HG03378 (cell line): ENCODE data around the gene DLG1.
"Not testable (repeated sequence)": the region's sequence is repeated elsewhere in the genome, so short reads cannot be mapped to it uniquely, and the experiment has no call there.

Experiments used
- ATAC-seq: cut with Tn5 transposase; IDR thresholded peaks from one replicate; pipeline ENCODE4 v1.9.1; 2021; ENCODE audit warnings: mild to moderate bottlenecking, moderate library complexity; ENCODE audit not compliant: unreplicated experiment

Gene DLG1

DNA sequence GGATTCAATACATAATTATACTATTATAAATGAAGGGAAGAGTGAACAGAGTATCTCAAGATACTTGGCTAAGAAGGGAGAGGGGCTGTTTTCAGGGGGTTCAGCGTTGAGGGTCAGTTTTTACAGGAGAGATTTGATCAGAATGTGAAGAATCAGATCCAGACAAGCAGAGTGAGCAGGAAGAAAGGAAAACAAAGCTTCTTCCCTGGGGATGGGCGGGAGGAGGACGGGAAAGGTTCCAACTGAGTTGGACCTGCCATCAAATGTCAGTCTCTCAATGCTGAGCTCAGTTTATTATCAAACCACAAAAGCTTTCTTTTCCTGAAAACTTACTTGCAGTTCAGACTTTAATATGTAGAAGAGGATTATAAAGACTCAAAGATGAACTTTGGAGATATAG is 262.8 kb downstream of the DLG1 start:
- no peak for ATAC-seq

DNA sequence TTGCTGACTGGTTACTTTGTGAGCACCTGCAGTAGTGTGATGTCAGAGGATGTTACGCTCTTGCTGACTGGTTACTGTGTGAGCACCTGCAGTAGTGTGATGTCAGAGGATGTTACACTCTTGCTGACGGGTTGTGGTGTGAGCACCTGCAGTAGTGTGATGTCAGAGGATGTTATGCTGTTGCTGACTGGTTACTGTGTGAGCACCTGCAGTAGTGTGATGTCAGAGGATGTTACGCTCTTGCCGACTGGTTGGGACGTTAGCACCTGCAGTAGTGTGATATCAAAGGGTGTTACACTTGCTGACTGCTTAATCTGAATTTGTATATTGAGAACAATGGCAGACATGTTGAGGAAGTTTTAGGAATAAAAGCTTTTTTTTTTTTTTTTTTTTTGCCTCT is 263.6 kb downstream of the DLG1 start:
- ATAC-seq, result not testable (repeated sequence)

DNA sequence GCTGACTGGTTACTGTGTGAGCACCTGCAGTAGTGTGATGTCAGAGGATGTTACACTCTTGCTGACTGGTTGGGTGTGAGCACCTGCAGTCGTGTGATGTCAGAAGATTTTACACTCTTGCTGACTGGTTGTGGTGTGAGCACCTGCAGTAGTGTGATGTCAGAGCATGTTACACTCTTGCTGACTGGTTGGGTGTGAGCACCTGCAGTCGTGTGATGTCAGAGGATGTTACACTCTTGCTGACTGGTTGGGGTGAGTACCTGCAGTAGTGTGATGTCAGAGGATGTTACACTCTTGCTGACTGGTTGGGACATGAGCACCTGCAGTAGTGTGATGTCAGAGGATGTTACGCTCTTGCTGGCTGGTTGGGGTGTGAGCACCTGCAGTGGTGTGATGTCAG is 264.6 kb downstream of the DLG1 start:
- not testable (repeated sequence) for ATAC-seq

DNA sequence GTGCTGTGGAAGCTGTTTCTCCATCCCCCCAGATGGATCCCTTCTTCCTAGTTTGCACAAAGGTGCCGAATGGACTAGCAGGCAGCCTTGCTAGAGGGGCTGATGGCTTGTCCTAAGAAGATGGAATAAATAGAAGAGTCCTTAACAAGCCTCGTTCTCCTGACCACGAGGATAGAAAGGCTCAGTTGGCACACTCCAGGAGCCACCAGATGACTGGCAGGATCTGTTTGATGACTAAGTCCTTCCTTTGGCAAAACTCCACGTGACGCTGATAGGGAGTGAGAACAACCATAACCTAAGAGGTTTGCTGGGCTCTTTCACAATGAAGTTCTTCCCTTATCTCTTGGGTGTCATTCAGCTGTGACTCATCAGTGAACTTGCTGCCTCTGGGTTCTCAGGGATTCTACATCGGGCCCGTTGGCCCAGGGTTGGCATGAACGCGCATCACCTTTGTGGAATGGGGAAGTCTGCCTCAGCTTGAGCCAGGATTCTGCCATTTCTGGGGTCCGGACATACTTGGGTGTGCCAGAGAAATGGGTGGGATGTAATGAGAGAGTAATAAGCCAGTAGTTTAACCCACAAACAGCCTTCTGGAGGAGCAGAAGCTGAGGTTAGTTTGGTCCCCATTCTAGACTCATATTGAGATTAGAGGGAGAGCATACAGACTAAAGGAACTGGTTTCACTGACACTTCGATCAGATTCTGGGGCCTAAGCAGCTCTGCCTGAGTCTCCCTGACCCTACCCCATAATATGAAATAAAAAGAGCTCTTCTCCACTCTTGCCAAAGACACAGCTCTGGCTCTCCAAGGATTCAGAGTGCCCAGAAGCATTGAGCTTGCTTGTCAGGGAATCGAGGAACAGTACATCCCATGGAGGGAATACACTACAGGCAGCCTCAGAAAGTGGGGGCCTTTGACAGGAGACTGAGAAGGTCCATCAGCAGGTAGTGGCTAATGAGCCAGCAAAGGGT is 266.8 kb downstream of the DLG1 start:
- ATAC-seq, result no peak

DNA sequence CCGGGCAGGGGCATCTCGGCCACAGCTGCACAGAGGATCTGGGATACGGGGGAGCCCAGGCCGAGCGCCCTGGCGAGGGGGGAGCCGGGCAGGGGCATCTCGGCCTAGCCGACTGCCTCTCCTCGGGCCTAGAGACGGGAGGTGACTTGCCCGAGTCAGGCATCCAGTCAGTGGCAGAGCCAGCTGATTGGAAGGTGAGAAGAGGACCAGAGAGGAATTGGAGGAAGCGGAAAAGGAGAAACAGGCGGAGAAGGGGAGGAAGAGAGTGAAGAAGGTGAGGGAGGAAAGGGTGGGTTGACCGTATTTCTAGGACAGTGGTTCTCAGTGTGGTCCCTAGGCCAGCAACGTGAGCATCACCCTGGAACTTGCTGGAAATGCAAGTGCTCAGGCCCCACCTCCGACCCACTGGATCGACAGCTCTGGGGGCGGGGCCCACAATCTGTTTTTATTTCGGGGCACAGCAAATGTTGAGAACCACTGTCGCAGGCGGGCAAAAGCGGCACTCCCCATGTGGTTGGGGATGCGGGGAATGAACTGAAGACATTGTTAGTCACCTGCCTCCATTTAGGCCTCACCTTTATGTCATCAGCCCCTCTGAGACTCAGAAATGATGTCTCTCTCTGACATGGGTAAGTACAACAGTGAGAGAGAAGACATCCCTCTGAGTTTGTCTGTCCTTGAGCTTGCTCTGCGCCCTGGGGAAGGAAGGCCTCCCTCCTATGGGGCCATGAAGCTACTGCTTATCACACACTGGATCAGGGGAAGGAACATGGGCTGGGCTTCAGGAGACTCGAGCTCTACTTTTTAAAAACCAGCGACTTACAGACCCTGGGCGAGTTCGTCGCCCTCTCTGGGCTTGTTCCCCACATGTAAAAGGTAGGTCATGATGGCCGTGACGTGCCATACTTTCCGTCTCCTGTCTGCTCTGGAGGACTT is 267.8 kb downstream of the DLG1 start:
- ATAC-seq, result no peak

DNA sequence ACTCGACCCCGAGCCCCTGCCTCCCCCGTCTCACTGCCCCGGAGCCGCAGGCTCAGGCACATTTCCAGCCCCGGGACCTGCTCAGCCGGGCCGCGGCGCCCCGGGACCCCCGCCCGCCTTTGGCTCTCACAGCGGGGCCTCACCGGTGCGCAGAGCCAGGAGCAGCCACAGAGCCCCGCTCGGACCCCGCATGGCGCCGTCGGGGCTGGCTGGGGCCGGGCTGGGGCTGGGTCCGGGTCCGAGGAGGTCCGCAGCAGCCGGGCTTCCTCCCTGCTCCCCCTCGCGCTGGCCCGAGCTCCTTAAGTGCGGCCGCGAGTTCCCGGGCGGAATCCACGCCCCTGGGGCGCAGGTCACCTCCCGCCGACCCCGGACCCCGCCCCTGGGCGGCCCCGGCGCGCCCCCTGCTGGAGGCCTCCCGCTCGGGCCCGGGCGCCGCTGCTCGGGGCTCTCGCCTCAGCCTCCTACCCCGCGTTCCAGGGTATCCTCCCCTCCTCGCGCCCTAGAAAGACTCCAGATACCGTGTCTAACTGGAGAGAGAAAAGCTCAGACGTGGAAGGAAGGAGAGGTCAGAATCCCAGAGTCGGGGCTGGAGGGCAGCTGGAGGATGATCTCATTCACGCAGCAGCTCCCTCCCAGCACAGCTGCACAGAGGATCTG is 268.8 kb downstream of the DLG1 start, which contains the start of gene MELTF:
Gene MELTF (minus strand): TSS at position 307 of the 657 bp plus-strand sequence. CDS start 115 bp downstream, at position 192.
- no peak for ATAC-seq

DNA sequence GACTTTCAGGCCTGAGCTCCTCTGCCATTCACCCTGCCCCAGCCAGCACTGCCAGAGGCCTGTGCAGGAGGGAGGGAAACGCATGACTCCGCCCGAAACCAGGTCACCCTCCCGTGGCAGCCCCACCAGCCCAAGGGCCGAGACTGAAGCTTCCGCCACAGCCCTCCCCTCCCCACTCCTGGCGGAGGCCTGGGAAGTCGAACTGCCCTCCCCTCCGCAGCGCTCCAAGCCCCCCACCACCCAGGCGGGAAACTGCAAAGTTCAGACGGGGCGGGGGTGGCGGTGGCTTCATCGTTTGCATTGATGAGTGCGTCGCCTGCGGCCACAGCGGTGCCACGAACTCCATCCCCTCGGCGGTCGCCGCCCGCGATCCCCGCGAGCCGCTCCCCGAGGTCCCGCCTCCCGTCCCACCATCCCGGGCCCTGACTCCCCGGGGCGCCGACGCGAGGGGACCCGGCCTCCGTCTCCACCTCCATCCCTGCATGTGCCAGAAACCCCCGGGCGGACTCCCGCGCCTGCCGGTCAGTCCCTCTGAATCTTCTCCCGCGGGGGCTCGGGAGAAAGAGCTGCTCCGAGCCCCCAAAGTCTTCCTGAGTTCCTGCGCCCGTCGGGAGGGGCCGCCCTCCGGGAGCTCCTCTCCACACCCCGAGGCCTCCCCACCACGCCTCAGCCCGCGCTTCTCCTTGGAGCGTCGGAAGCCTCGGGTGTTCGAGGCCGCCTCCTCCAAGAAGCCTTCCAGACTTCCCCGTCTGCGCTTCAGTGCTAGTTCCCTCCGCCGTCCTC is 269.5 kb downstream of the DLG1 start:
- ATAC-seq, result no peak

DNA sequence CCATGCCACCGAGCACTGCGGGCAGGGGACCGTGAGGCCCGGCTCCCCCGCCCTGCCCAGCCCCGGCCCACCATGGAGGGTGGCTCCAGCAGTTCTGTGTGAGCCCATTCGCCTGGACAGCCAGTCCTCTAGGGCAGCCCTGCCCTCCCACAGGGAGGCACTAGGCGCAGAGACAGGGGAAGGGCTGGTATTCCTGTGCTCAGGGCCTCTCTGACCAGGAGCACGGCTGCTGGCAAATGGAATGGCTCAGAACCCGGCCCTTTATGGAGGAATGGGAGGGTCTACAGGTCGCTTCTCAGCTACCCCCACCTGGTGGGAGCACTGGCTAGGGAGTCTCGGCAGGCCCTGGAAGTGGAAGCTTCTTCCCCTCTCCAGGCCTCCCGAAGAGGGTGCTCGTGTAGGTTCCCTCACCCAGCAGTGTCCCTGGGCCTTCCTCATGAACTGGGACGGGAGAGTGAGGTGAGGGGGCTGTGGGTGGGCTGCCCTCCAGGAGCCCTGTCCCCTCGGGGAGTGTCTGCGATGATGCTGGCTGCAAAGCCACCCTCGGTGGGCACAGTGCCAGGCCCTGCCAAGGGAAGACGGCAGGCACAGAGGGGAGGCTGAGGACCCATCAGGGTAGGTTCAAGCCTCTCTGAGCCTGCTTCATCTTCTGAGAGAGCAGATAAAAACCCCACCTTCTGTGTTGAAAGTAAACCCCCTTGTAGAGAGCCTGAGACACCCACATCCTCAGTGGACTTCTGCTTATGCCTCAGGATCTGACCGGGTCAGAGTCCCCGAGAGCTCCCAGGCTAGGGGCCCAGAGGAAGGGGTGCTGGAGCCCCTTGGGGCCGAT is 270.3 kb downstream of the DLG1 start:
- ATAC-seq, result no peak

DNA sequence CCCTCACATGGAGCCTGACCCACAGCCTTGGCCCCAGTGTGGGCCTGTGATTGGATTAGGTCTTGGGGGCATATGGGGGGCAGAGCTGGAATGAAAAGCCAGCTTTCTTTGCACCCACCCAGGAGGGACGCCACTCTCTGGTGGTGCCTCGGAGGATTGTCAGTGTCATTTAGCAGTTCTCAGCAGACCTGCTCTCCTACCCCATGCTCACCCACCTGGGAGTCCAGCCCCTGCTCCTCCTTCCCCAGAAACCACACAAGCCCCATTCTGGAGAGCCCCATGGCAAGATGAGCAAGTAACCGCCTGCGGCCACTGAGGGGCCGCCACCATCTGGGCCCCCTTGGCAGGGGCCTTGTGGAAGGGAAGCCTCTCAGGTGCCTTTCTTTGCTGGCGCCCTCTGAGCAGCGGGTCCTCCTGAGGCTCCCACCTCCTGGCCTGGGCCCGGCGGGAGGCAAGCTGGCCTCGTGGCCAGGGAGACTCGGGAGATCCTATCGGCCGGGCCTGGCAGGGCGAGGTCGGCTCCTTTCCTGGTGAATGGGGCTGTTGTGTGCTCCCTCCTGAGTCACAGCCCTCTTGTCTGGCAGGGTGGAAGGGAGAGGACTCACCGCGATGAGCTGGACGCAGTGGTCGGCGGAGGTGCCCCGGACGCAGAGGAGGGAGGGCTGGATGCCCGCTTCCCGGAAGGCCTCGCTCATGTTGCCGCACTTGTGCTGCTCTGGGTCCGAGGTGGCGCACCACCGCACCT is 271.1 kb downstream of the DLG1 start:
- no peak for ATAC-seq

DNA sequence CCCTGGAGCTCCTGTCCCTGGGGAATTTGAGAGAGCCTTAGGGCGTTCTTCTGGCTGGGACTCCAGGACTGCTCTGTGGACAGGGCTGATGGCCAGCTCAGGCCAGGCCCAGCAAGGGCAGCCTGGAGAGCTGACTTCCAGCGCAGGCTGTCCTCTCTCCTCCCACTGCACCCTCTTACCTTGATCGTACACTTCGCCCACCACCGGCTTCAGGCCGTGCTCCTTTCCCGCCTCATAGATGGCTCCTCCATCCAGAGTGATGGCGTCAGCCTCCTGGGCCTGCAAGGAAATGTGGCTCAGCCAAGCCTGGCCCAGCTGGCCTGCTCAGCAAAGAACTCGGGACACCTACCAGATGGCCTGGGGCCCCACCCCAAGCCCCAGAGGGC is 271.9 kb downstream of the DLG1 start:
- ATAC-seq, result no peak

DNA sequence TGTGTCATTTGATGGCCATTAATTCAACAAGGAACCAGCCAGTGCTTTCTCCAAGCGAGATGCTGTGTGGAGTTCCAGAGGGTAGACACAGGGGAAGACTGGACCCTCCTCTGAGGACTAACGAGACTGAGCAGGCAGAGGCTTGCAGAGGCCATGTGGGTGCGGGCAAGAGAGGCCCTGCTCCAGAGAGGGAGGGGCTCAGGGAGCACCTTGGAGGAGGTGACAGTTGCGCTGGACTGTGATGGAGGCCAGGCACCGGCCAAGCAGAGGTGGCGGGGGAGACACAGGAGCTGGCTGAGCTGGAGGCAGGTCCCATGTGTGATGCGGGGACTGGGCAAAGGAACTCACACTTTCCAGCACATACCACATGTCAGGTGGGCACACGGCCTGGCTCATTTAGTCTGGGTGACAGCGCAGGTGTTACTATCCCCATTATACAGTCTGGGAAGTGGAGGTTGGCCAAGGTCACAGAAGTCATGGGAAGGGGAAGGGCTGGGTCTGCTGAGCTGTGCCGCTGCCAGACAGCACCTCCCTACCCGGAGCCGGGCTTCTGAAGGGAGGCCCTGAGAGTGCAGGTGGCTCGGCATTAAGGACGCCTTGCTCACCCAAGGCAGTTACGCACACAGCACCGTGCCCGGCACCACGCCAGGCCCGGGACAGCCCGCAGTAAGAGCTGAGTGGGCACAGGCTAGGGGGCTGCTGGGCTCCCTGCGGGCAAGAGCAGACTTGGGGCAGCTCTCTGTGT is 272.5 kb downstream of the DLG1 start:
- no peak for ATAC-seq

DNA sequence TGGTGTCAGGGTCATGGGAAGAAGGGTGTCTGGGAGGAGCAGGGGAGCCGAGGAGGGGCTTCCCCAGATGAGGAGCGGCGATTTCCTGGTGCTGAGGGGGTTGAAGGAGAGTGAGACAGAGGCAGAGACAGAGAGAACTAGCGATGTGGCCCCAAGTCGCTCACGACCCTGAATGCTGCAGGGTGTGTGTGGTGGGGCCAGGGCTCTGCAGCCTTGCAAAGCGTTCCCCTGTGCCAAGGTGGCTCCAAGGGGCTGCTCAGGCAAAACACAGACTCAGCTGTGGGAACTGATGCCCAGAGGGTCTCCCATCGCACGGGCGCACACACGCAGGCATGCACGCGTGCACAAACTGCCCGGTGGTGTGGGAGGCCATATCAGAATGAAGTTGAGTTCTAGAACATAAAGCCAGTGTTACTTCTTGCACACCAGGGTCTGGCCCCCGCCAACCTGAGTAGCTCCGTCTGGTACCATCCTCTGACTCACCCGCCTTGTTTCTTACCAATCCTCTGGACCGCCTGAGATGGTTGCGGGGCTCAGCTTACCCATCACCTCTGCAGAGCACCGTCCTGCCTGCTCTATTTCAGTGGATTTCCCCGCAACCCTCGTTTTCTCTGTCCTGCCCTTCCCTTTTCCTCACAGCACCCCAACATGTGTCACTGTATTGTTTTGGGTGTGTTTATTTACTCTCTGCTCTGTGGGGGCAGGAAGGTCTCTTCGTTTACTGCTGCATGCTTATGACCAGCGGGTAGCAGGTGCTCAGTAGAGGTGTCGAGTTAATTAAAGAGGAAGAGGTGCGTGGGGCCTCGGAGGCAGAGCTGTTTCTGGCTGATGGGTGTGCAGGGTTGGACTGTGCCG is 273.3 kb downstream of the DLG1 start:
- no peak for ATAC-seq

DNA sequence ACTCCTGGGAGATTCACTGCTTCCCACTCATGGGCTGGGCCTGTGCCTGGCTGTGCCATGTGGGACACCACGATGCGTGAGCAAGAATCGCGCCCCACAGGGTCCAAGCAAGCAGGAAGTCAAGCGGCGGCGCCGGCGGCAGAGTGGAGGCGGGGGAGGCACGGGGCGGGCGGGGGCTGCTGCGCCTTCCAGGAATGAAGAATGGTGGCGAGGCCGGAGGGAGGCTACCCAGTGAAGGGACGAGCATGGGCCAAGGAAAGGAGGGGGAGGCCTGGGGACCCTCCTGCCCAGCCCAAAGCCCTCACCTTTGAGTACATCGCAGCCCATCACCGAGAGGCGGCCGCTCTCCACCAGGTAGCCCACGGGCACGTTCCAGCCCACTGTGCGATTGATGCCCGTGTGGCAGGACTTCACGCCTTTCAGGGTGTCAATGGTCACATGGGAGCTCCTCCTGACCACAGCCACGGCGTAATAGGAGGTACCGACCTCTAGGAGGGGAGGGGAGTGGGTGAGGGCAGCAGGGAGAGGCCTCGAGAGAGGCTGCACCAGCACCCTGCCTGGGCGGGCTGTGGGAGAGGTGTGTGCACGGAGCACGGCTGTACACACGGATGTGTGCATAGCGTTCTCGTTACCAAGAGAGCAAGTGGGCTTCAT is 274.3 kb downstream of the DLG1 start:
- ATAC-seq, result no peak

DNA sequence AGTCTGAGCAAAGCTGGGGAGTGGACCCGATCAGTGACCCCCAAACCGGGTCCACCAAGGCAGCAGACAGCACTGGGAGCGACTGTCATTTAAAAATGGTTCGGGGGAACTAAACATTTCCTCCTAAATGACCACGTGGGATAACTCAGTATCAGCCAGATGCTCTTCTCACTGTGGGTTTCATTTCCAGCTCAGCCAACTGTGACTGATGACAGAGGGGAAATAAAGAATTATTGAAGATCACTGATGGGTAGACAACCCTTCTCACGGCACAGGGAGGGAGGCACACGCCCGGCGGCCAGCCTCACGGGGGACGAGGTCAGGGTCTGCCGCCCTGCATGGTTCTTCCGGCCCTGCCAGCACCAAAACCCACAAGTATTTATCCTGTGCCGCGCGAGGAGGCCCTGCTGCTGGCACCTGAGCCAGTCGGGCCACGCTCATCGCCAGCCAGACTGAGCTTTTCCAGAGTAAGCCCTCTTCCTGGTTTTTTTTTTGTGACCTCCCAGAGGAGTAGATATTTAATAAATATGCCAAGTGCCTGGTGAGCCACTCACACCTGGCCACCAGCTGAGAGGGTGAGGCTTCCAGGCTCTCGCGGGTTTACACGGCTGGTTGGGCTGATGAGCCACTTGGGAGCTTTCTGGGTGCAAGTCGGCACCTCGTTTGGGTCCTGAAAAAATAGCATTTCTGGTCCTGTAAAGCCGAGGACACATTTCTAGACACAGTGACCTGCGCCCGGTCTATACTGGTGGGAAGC is 275.0 kb downstream of the DLG1 start:
- peak; percentile 68 for ATAC-seq

DNA sequence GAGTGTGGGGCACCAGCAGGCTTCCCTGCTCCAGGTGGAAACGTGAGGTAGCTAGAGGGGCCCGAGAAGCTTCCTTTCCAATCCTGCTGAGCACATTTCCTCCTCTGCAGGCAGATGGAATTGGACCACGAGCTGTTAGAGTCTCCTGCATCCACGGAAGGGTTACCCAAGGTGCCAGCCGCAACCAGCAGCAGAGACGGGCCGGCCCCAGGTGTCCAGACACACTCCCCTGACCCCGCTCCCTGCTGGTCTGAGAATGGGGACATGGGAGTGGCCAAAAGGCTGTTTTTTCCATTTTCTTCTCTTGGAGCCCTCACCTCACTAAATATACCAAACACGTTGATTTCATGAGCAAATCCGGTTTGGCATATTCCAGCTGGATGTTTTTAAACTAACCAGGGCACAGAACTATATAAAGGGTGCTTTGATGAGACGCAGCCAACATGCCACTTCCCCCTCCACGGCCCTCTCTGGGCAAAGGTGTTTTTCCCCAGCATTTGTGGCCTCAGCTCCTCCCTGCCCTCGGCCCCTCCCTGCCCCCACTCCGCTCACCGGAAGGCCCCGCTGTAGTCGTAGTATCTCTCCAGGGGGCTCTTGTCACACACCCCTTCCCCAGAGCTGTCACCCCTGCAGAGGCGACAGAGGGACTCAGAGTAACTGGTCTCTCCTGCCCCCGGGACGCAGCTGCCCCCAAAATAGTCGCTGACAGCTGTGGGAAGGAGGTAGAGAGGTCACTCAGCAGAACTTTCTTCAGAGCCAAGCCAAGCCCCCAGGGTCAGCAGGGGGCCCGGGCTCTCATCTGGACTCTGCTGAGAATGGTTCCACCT is 275.8 kb downstream of the DLG1 start:
- ATAC-seq, result no peak
